Smooth muscle cell (in vitro differentiated cells): ENCODE results near the gene ATAD3C. TPM values are rescaled to one million over a fixed set of nuclear protein-coding genes. Genes with fewer than 3 reads are reported as not detected.
"Not testable (repeated sequence)": the region's sequence is repeated elsewhere in the genome, so short reads cannot be mapped to it uniquely, and the experiment has no call there.

Experiments used
- DNase-seq: peaks from one replicate; lab custom pipeline; 2025; ENCODE audit not compliant: unreplicated experiment; lab: John Stamatoyannopoulos, UW
- H2AFZ ChIP-seq: fragments of 200-600 bp; sonication (generic); 2 replicates; pipeline ENCODE4 v1.6.0; 2016; ENCODE audit warnings: antibody characterized with exemption, low read depth, mild to moderate bottlenecking
- H3F3A ChIP-seq: fragments of 200-600 bp; sonication (generic); 2 replicates; pipeline ENCODE4 v1.6.0; 2017; ENCODE audit warnings: antibody characterized with exemption, low read depth
- H3K27ac ChIP-seq: fragments of 200-600 bp; sonication (generic); 2 replicates; pipeline ENCODE4 v1.5.1; 2016; ENCODE audit warnings: low read depth, mild to moderate bottlenecking
- H3K27me3 ChIP-seq: fragments of 200-600 bp; sonication (generic); 2 replicates; pipeline ENCODE4 v1.6.1; 2016; ENCODE audit warnings: low read depth, mild to moderate bottlenecking
- H3K36me3 ChIP-seq: fragments of 200-600 bp; sonication (generic); 2 replicates; pipeline ENCODE4 v1.5.1; 2016; ENCODE audit warnings: low read depth
- H3K4me1 ChIP-seq: fragments of 200-600 bp; sonication (generic); 2 replicates; pipeline ENCODE4 v1.5.1; 2016; ENCODE audit warnings: low read depth
- H3K4me2 ChIP-seq: fragments of 200-600 bp; sonication (generic); 2 replicates; pipeline ENCODE4 v1.6.0; 2016; ENCODE audit warnings: mild to moderate bottlenecking
- H3K4me3 ChIP-seq: fragments of 200-600 bp; sonication (generic); 2 replicates; pipeline ENCODE4 v1.5.1; 2016; ENCODE audit warnings: mild to moderate bottlenecking
- H3K79me2 ChIP-seq: fragments of 200-600 bp; sonication (generic); 2 replicates; pipeline ENCODE4 v1.6.0; 2016; ENCODE audit warnings: low read depth, mild to moderate bottlenecking
- H3K9ac ChIP-seq: fragments of 200-600 bp; sonication (generic); 2 replicates; pipeline ENCODE4 v1.6.0; 2016; ENCODE audit warnings: low read depth
- H3K9me3 ChIP-seq: fragments of 200-600 bp; sonication (generic); replicated peaks from 2 replicates; pipeline ENCODE4 v1.5.1; 2016; ENCODE audit warnings: low read depth
- H4K20me1 ChIP-seq: fragments of 200-600 bp; sonication (generic); 2 replicates; pipeline ENCODE4 v1.6.0; 2016; ENCODE audit warnings: low read depth
- WGBS: methylation state at CpG from one replicate; pipeline ENCODE4 v1.1.7; 2016; ENCODE audit warnings: low lambda C conversion rate; 5-methylcytosine and 5-hydroxymethylcytosine counted together
- polyA plus RNA-seq: library from polyadenylated mRNA; unstranded; fragments of >200 nt; fragmentation: Nextera tagmentation; extraction: Ambion mirVana; gene quantifications from 2 replicates; pipeline ENCODE4 v1.2.1, GENCODE V29; 2016
- total RNA-seq: library from RNA; depleted of rRNA; stranded (reverse); fragments of >200 nt; gene quantifications from 2 replicates; pipeline ENCODE4 v1.2.3, GENCODE V29; 2014
- TF ChIP-seq, protein P1 (sequence below): fragments of 200-600 bp; sonication (generic); IDR thresholded peaks from 2 replicates; pipeline ENCODE4 v1.5.1; 2017; ENCODE audit warnings: borderline replicate concordance, mild to moderate bottlenecking, antibody characterized with exemption; ENCODE audit not compliant: insufficient read depth, poor library complexity, severe bottlenecking

Gene ATAD3C
- total and polyA plus RNA-seq, 2 experiments from 2014 or later = 0.09 to 0.86 TPM

DNA sequence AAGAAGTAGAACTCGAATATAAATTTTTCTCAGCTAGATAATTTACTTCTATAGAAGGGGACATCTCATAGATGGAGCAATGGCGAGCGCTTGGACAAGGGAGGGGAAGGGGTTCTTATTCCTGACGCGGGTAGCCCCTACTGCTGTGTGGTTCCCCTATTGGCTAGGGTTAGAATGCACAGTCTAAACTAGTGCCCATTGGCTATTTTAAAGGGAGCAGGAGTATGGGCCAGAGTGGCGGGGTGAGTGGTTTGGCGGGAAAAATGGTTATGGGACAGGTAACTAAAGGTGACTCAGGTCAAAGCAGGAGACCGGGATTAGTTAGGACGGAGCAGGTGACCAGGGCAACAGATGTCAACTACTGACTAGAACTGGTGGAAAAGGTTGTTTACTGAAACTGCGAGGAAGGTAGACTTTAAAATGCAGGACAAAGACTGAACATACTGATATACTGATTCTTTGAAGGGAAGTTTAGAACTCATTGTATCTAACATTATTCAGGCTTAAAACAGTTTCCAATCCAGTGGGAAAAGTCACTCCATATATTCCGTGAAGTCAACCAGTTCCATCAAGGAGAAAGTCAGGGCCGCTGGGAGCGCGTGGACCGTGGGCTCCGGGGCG is 61.5 kb downstream of the ATAD3C start:
- WGBS = 24% methylated on average over 17 of the region's 17 CpGs
- Histone ChIP-seq H3K4me1 (no peaks in the 10 kb centered on the region), H3K4me2 (peak overlapping the region; percentile 92), H3K27me3 (no peaks in the 10 kb centered on the region), H2AFZ (peak overlapping the region; percentile 60), H3K4me3 (peak overlapping the region; percentile 65), H3F3A (peaks cover 5% of the 10 kb centered on the region), H3K36me3 (no peaks in the 10 kb centered on the region), H3K9ac (peak overlapping the region; percentile 95), H3K79me2 (peaks cover 20% of the 10 kb centered on the region), H3K9me3 (no peaks in the 10 kb centered on the region), H3K27ac (peak overlapping the region; percentile 97), H4K20me1 (no peaks in the 10 kb centered on the region)
- TF ChIP-seq, protein P1, sequence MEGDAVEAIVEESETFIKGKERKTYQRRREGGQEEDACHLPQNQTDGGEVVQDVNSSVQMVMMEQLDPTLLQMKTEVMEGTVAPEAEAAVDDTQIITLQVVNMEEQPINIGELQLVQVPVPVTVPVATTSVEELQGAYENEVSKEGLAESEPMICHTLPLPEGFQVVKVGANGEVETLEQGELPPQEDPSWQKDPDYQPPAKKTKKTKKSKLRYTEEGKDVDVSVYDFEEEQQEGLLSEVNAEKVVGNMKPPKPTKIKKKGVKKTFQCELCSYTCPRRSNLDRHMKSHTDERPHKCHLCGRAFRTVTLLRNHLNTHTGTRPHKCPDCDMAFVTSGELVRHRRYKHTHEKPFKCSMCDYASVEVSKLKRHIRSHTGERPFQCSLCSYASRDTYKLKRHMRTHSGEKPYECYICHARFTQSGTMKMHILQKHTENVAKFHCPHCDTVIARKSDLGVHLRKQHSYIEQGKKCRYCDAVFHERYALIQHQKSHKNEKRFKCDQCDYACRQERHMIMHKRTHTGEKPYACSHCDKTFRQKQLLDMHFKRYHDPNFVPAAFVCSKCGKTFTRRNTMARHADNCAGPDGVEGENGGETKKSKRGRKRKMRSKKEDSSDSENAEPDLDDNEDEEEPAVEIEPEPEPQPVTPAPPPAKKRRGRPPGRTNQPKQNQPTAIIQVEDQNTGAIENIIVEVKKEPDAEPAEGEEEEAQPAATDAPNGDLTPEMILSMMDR = no peak
- no peak for DNase-seq

DNA sequence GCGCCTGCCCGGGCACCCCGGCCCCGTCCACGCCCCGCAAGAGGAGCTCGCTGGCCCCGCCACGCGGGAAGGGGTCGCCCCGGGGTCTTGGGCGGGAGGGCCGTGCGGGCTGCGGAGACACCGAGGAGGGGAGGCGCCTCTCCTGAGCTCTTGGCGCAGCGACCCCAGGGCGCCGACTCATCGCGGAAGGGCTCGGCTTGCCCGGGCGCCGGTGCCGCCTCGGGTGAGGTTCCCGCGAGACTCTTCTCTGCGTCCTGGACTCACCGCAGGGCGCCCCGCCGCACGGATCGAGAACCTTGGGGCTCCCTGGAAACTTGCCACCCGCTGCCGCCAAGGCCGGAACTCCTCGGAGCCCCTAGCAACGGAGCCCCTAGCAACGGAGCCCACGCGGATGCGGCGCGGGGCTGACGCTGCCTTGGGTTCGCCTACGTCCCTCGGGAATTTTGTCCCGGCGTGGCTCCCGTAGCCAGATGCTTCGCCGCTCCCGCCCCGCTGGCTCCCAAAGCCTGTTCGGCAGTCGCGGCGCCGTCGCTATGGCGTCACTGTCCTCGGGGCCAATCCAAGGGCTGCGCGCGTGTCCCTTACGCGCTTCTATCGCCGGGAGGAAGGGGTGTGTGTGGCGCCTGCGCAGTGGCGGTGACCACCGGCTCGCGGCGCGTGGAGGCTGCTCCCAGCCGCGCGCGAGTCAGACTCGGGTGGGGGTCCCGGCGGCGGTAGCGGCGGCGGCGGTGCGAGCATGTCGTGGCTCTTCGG is 62.2 kb downstream of the ATAD3C start, which contains the start of gene ATAD3A:
Gene ATAD3A (plus strand): TSS at position 630 of the 753 bp plus-strand sequence. CDS start 107 bp downstream, at position 737.
- Histone ChIP-seq H3F3A (no peaks in the 10 kb centered on the region), H3K36me3 (no peaks in the 10 kb centered on the region), H4K20me1 (no peaks in the 10 kb centered on the region), H2AFZ (peak within 1 kb of the TSS; percentile 60), H3K4me1 (no peaks in the 10 kb centered on the region), H3K27ac (peak within 1 kb of the TSS; percentile 97), H3K9me3 (no peaks in the 10 kb centered on the region), H3K4me2 (peak within 1 kb of the TSS; percentile 92), H3K9ac (peak within 1 kb of the TSS; percentile 95), H3K4me3 (peak within 1 kb of the TSS; percentile 65), H3K27me3 (no peaks in the 10 kb centered on the region), H3K79me2 (peaks cover 20% of the 10 kb centered on the region)
- DNase-seq = peak; percentile 94
- TF ChIP-seq, protein P1 = no peak
- WGBS = under 1% methylated on average over 85 of the region's 99 CpGs

DNA sequence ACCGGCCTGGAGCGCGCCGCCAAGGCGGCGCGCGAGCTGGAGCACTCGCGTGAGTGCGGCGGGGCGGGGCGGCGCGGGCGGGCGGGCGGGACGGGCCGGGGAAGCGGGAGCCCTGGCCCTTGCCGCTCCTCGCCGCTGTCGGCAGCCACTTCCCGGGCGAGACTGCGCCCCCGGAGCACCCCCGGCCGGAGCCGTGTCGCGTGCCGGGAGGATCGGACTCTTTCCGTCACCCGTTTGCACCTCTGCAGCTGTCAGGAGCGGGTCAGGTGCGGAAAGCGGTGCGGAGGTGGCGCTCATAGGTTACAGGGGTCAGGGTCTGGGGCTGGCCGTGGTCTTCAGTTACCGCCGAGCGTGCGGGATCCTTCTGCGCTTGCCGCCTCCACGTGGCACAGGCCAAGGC is 62.9 kb downstream of the ATAD3C start:
- Histone ChIP-seq H3K79me2 (peaks cover 20% of the 10 kb centered on the region), H3K4me3 (peak overlapping the region; percentile 65), H3K9ac (peak overlapping the region; percentile 77), H3K4me2 (peak overlapping the region; percentile 91), H3K27ac (peak overlapping the region; percentile 59)
- DNase-seq, H3K4me1 ChIP-seq, H3K9me3 ChIP-seq, H3F3A ChIP-seq, H4K20me1 ChIP-seq, H2AFZ ChIP-seq, H3K36me3 ChIP-seq, H3K27me3 ChIP-seq: not testable (repeated sequence)
- WGBS = 2% methylated on average over 18 of the region's 52 CpGs

DNA sequence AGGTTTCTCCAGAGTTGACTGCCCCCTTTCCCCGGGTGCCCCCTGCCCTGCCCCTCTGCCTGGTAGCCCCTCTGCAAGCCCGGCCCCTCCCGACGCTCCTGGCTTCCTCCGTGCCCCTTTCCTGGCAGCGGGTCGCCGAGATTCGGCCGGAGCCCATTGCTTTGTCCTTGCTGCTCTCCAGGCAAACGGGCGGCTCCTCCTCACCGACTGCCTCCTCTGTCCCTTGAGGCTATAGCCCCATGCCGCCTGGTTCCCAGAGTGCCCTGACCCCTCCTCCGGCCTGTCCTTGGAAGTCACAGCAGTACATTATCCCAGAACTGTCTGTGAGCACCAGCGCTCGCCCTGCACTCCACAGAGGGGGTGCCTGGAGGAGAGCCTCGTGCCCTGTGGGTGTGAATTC is 64.2 kb downstream of the ATAD3C start:
- not testable (repeated sequence) for H4K20me1 ChIP-seq, H3K9me3 ChIP-seq, H2AFZ ChIP-seq, H3K4me1 ChIP-seq, H3F3A ChIP-seq, DNase-seq, H3K27me3 ChIP-seq, H3K9ac ChIP-seq, H3K36me3 ChIP-seq, H3K4me3 ChIP-seq, H3K27ac ChIP-seq
- H3K4me2 ChIP-seq = peak overlapping the region; percentile 54
- WGBS = 100% methylated on average over 4 of the region's 18 CpGs
- peaks cover 20% of the 10 kb centered on the region for H3K79me2 ChIP-seq

DNA sequence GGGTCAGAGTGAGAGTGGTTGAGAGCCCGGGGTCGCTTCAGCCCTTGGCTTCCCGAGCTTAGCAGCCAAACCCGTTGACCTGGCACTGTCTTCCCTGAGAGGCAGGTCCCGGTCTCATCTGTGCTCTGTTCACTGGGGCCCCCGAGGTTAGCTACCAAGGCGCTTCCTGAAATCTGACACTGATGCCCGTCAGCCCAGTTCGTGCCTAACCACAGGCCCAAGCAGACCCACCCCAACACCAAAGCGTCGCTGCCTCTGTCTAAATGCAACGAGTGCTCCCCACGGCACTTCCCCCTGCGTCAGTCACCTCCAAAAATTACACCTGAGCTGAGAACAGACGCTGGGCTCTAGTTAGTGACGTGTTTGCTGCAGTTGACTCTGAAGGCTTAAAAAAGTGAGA is 64.9 kb downstream of the ATAD3C start:
- 90% methylated on average over 16 of the region's 16 CpGs for WGBS
- not testable (repeated sequence) for H3F3A ChIP-seq, H3K9ac ChIP-seq, H3K4me2 ChIP-seq, H3K36me3 ChIP-seq, H3K4me3 ChIP-seq, H3K9me3 ChIP-seq, DNase-seq, H3K27me3 ChIP-seq, H4K20me1 ChIP-seq, H2AFZ ChIP-seq, H3K27ac ChIP-seq, H3K4me1 ChIP-seq
- H3K79me2 ChIP-seq = peaks cover 20% of the 10 kb centered on the region

DNA sequence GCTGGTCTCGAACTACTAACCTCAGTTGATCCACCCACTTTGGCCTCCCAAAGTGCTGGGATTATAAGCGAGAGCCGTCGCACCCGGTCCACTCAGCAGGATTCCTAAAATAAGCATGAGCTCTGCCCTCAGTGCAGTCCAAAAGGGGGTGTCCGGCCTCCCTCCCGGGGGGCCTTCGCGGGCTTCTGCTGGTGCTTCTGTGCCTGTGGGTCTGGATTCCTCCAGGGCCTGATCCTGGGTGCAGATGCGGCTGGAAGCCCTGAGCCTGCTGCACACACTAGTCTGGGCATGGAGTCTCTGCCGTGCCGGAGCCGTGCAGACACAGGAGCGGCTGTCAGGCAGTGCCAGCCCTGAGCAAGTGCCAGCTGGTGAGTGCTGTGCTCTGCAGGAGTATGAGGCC is 67.4 kb downstream of the ATAD3C start:
- H3K9ac ChIP-seq, H3F3A ChIP-seq, H3K4me1 ChIP-seq, H3K36me3 ChIP-seq, H3K9me3 ChIP-seq, H3K4me2 ChIP-seq, H2AFZ ChIP-seq, H4K20me1 ChIP-seq, DNase-seq, H3K27me3 ChIP-seq, H3K4me3 ChIP-seq, H3K27ac ChIP-seq: not testable (repeated sequence)
- 98% methylated on average over 14 of the region's 14 CpGs for WGBS
- H3K79me2 ChIP-seq = peaks cover 20% of the 10 kb centered on the region
